Subcutaneous adipose tissue (tissue), 4 donors: Measurements from ENCODE around the gene SERPINB10. TPM values are rescaled to one million over a fixed set of nuclear protein-coding genes. Genes with fewer than 3 reads are reported as not detected.

Experiments used
- CTCF ChIP-seq: fragments of 450-650 bp; IDR thresholded peaks from one replicate; pipeline ENCODE4 v1.5.1; 2016; ENCODE audit warnings: low read depth, mild to moderate bottlenecking, control low read depth, antibody characterized with exemption, moderate library complexity
- total RNA-seq, 4 donors: library from RNA; depleted of rRNA; stranded (reverse); fragments of >200 nt; gene quantifications; one replicate each; pipeline ENCODE4 v1.1.0, GENCODE V29; 2016

SERPINB10 gene, protein sequence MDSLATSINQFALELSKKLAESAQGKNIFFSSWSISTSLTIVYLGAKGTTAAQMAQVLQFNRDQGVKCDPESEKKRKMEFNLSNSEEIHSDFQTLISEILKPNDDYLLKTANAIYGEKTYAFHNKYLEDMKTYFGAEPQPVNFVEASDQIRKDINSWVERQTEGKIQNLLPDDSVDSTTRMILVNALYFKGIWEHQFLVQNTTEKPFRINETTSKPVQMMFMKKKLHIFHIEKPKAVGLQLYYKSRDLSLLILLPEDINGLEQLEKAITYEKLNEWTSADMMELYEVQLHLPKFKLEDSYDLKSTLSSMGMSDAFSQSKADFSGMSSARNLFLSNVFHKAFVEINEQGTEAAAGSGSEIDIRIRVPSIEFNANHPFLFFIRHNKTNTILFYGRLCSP
- not detected for total RNA-seq

DNA sequence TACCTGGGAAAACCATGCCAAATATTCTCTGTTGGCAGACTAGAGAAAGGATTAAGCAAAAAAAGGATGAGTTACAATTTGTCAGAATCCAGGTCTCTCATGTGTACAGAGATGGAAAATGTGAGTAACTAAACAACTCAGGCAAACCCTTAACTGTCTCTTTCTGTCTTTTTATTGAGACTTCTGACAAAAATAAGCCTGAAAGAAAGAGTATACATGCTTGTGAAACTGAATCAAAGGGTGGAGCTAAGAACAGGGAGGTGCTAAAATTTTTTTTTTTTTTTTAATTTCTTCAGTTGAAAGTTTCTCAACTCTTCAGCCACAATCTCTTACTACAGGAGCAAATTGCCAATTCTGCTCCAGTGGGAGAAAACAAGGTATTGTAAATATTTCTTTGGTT, at the start of gene SERPINB10:
SERPINB10 (plus strand) TSS at position 295 of the 400 bp plus-strand sequence. CDS start 7,553 bp downstream, outside the sequence.
- no peak for TF ChIP-seq CTCF

GRCh38 chr18:63858456-63858855, 49.3 kb upstream of the SERPINB10 start:
- TF ChIP-seq CTCF: no peak

- TF ChIP-seq CTCF: no peak
These were observed 47.8 kb upstream of the SERPINB10 start for GRCh38 chr18:63859781-63860475.

- no peak for TF ChIP-seq CTCF
These were observed 47.2 kb upstream of the SERPINB10 start for GRCh38 chr18:63860531-63860930.

- TF ChIP-seq CTCF: no peak
These were observed 40.2 kb upstream of the SERPINB10 start for GRCh38 chr18:63867368-63868125.

DNA sequence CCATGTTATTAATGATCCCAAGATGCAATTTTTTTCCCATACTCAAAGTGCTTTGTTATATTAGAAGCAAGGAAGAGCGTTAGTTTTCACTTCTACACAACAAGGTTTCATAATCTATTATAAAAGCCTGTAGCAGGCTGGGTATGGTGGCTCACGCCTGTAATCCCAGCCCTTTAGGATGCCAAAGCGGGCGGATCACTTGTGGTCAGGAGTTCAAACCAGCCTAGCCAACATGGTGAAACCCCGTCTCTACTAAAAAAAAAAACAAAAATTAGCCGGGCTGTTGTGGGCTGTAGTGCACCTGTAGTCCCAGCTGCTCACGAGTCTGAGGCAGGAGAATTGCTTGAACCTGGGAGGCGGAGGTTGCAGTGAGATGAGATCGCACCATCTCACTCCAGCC, 39.2 kb upstream of the SERPINB10 start:
- TF ChIP-seq CTCF: no peak

DNA sequence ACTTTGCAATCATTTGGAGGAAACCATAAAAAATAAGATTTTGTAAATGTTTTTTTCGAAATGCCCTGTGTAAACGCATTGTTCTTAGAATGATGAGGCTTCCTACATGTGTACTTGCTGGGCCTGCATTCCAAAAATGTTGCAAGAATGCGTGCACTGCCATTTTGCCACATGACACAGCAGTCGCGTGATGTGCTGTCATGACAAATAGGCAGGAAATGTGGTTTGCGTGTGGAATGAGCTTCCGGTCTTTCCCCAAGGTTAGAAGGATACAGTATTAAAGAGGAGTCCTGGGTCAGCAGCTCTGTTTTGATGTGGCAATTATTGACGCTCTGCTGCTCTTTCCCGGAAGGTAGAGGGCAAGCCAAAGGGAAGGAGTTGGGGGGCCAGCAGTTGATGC, 38.4 kb upstream of the SERPINB10 start:
- TF ChIP-seq CTCF: no peak
